Amygdala (tissue), 56 donors: ENCODE data around the gene TOM1L1.
"Not testable (repeated sequence)": the region's sequence is repeated elsewhere in the genome, so short reads cannot be mapped to it uniquely, and the experiment has no call there.

Experiments used
- DNase-seq, 56 donors: peaks; one replicate each; lab custom pipeline; 2025; lab: John Stamatoyannopoulos, UW

The TOM1L1 gene, protein sequence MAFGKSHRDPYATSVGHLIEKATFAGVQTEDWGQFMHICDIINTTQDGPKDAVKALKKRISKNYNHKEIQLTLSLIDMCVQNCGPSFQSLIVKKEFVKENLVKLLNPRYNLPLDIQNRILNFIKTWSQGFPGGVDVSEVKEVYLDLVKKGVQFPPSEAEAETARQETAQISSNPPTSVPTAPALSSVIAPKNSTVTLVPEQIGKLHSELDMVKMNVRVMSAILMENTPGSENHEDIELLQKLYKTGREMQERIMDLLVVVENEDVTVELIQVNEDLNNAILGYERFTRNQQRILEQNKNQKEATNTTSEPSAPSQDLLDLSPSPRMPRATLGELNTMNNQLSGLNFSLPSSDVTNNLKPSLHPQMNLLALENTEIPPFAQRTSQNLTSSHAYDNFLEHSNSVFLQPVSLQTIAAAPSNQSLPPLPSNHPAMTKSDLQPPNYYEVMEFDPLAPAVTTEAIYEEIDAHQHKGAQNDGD

DNA sequence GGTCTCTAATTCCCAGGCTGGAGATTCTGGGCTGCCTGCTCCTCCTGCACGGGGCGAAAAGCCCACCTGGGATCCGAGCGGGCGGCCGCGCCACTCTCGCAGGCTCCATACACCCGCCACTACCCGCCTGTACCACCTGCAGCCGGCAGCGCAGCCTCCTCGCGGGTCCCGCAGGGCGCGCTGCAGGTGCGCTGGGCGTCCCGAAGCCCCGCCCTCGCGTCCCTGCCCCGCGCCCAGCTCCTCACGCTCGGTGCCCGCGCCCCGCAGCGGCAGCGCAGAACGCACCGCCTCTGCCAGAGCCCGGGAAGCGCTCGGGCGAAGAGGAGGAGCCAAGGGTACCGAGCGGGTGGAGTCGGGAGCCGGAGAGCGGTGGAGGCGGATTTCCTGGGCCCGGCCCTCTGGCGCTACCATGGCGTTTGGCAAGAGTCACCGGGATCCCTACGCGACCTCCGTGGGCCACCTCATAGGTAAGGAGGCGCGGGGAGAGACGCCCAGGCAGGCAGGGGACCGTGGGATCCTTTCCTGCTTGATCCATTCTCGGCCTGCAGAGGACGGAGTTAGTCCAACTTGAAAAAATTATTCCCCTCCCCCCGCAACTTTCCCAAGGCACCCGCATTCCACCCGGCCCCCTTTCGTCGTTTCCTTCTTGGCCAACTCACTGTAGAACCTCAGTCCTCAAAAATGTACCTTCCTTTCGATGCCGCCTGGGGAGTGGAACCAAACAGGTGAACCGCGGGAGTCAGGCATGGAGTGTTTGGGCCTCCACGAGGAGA is at the start of gene TOM1L1:
Gene TOM1L1 (plus strand): TSS at position 396 of the 773 bp plus-strand sequence. CDS start 14 bp downstream, at position 410.
- peak in 44 of 56 donors; percentile 2 to 67 (median 34) for DNase-seq

DNA sequence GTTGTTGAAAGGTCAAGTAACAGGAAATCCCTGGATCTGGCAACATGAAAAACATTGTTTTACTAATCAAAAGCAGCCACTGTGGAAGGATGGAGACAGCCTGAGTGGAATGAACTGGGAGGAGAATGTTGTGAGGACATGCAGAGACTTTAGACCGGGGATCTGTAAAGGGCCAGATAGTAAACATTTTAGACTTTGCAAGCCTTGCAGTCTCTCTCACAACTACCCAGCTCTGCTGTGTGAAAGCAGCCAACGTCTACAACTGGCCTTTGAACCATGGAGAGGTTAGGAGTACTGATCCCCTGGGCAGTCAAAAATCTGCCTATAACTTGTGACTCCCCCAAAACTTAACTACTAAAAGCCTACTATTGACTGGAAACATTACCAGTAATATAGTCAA is 41.5 kb upstream of the TOM1L1 start:
- no peak for DNase-seq

- no peak for DNase-seq
Measured at GRCh38 chr17:54860617-54861470, 39.8 kb upstream of the TOM1L1 start.

- DNase-seq = no peak
Measured at GRCh38 chr17:54861471-54861983, 39.1 kb upstream of the TOM1L1 start.

DNA sequence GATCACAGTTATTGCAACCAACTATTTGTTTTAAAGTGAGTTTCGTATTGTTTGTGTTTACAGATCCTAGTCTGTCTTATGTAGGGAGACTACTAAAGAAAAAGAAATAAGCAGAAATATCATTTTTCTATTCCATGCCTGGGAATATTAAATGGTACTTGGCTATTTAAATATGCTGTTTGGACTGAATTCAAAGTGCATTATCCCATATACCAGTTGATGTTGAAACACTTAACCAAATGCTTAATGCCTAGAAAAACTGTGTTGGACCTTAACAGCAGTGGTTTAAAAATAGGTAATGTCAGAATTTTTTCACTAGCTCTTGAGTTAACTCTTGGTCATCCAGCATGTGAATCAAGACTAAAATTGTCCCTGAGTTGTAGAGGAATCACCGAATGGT is 37.5 kb upstream of the TOM1L1 start:
- no peak for DNase-seq

- DNase-seq = no peak
Measured at GRCh38 chr17:54864070-54864469, 36.6 kb upstream of the TOM1L1 start.

DNA sequence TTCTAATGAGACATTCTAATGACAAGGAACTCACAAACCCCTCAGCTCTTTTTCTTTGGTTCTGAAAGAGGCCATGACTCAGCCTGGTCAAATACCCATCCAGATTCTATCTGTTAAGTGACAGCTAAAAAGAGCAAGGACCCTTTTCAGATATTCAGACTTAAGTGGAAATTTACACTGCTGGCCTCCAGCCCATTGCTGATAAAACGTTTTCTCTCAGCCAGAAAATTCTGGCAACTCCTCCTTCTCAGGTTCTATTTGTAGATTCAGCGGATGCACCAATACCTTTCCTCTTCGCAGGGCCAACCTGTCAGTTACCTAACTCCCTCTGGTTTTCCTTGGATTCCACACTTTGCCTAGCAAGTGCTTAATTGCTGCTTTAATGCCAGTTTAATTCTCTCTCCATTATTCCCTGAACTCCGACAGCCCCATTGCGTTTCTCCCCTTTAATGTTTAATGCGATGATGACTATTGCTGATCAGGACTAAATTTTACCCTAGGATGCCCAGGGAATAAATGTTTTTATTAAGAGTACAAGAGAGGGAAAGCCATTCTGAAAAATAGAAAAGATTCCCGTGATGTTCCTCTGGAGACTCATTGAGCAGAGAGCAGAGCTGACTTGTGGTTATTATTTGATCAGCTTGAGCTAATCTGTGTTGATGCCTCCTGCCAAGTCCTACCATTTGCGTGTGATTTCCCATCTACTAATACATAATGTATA is 35.9 kb upstream of the TOM1L1 start:
- no peak for DNase-seq

- no peak for DNase-seq
Measured at GRCh38 chr17:54867634-54868033, 33.0 kb upstream of the TOM1L1 start.

DNA sequence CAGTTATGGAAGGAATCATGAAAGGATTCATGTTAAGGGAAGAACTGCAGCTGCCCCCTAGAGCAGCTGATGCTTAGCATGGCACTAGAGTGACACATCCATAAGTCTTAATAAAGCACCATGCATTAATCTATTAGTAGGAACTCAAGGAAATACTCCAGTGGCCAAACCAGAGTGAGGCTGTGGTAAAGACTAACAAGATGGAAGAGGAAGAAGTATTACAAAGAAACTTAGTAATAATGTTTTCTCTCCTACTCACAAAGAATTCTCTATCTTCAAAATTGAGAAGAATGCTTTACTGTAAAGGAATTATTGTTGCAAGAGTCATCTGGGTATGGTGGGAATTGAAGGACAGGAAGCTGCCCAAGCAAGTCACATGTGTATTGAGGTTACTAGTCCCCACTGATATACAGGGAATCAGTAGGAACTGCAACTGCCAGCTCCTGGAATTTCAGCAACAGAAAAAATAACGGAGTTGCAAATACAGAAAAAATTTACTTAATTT is 29.9 kb upstream of the TOM1L1 start:
- no peak for DNase-seq

DNA sequence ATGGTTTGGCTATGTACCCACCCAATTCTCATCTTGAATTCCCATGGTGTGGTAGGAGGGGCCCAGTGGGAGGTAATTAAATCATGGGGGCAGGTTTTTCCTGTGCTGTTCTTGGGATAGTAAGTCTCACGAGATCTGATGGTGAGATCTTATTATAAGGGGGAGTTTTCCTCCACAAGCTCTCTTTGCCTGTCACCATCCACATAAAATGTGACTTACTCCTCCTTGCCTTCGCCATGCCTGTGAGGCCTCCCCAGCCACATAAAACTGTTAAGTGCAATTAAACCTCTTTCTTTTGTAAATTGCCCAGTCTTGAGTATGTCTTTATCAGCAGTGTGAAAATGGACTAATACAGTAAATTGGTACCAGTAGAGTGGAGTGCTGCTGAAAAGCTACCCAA is 24.7 kb upstream of the TOM1L1 start:
- not testable (repeated sequence) for DNase-seq

DNA sequence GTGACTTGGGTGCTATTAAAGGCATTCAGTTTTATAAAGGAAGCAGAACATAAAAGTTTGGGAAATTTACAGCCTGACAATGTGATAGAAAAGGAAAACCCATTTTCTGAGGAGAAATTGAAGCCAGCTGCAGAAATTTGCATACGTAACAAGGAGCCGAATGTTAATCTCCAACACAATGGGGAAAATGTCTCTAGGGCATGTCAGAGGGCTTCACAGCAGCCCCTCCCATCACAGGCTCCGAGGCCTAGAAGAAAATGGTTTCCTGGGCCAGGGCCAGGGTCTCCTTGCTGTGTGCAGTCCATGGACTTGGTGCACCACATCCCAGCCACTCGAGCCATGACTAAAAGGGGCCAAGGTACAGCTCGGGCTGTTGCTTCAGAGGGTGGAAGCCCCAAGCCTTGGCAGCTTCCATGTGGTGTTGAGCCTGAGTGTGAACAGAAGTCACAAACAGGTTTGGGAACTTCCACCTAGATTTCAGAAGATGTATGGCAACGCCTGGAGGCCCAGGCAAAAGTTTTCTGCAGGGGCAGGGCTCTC is 23.9 kb upstream of the TOM1L1 start:
- no peak for DNase-seq

DNA sequence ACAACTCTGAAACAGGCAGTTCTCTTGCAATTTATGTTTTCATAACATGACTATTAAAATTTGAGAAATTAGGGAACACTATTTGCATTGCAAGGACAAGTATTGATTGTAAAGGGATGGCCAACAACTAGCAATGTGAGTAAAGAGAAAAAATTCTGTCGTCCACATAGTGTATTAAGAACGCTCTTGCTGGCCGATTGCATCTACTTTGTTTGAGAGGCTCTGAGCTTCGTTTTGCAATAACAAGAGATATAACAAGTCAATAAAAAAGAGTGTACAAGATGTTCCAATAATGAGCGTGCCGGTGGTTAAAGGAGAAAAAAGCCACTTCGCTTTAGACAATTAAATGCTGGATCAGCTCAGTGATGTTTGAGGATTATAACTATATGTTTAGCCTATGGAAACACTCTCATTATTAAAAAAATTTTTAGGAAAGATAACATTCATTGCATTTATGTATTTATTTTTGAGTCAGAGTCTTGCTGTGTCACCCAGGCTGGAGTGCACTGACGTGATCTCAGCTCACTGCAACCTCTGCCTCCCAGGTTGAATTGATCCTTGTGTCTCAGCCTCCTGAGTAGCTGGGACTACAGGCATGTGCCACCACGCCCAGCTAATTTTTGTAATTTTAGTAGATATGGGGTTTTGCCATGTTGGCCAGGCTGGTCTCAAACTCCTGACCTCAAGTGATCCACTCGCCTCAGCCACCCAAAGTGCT is 19.2 kb upstream of the TOM1L1 start:
- no peak for DNase-seq

GRCh38 chr17:54882371-54882770 is 18.3 kb upstream of the TOM1L1 start:
- DNase-seq = no peak

- no peak for DNase-seq
Measured at GRCh38 chr17:54882950-54883349, 17.7 kb upstream of the TOM1L1 start.

GRCh38 chr17:54883939-54884338 is 16.7 kb upstream of the TOM1L1 start:
- no peak for DNase-seq

DNA sequence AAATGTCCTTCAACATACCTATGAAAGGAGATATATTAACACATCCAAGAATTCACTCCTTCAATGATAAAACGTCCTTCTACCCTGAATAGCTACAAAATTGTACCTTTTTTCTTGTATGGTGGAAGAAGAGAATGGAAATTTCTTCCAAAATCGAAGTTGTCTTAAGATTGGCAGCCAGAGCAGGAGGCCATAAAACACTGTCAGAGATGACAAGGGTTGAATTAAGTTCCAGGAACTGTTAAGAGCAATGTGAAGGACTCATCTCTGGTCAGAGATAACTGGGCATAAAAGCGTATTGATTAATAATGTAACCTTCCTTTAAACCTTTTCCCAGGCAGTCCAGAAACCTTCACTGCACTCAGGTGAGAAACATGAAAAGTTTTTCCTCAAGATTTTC is 12.9 kb upstream of the TOM1L1 start:
- DNase-seq = no peak

- no peak for DNase-seq
Measured at GRCh38 chr17:54888254-54888653, 12.4 kb upstream of the TOM1L1 start.

DNA sequence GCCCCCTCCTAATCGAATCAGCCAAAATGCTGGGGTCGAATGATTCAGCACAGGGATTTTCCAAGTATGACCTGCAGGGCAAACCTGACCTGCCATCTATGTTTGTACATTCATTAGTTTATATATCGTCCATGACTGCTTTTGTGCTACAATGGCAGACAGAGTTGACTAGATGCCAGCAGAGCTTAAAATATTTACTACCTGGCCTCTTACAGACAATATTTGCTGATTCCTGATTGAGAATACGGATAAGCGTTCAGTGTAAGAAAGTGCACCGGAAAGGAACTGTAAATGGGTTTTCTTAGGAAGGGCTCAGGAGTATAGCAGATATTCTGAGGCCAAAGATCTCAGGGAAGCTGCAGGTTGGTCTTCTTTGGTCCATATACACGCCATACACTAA is 11.7 kb upstream of the TOM1L1 start:
- DNase-seq = no peak
